Measurements from ENCODE around the gene CMIP. TPM values are rescaled to one million over a fixed set of nuclear protein-coding genes. Genes with fewer than 3 reads are reported as not detected.

CMIP gene
- total and polyA plus RNA-seq, 10 of the 15 experiments (the other 5 are each of a cell fraction or from before 2014, with no cell fraction given), result 1.2 to 43.2 (median 4.4) TPM

- RAD21 ChIA-PET (ENCODE audit: unreplicated experiment), result no interaction called here
- H3K4me3 ChIP-seq, result no peak overlapping the region
- H3K79me2 ChIP-seq (ENCODE audit: control insufficient read depth, insufficient read depth, low read length), result no peaks in the 10 kb centered on the region
- in situ Hi-C loops (cut with MboI) (no loop called here), intact Hi-C loops (cut with micrococcal nuclease; ENCODE audit: unreplicated experiment) (no loop called here)
- H2AFZ ChIP-seq (ENCODE audit: control insufficient read depth, low read depth, low read length), result no peak overlapping the region
- FAIRE-seq, result no peak
- WGBS (ENCODE audit: insufficient coverage, insufficient replicate concordance, low lambda C conversion rate, missing lambda C conversion rate), result 66% methylated on average over 19 of the region's 19 CpGs
- no peak for TF ChIP-seq ZSCAN29 (IDR thresholded peaks at IDR 0.05)
- TF ChIP-seq, protein P1, sequence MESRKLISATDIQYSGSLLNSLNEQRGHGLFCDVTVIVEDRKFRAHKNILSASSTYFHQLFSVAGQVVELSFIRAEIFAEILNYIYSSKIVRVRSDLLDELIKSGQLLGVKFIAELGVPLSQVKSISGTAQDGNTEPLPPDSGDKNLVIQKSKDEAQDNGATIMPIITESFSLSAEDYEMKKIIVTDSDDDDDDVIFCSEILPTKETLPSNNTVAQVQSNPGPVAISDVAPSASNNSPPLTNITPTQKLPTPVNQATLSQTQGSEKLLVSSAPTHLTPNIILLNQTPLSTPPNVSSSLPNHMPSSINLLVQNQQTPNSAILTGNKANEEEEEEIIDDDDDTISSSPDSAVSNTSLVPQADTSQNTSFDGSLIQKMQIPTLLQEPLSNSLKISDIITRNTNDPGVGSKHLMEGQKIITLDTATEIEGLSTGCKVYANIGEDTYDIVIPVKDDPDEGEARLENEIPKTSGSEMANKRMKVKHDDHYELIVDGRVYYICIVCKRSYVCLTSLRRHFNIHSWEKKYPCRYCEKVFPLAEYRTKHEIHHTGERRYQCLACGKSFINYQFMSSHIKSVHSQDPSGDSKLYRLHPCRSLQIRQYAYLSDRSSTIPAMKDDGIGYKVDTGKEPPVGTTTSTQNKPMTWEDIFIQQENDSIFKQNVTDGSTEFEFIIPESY (IDR thresholded peaks at IDR 0.05), result no peak
- TF ChIP-seq TCF3 (IDR thresholded peaks at IDR 0.05; ENCODE audit: borderline replicate concordance, insufficient read depth, low read depth, low read length), result 0 out of 2 replicates have a peak, but pooled peaks have one; percentile 16
- H3K4me2 ChIP-seq (ENCODE audit: control insufficient read depth, insufficient read depth), result 0 out of 2 replicates have a peak overlapping the region, but pooled peaks have one; percentile 47
- ATAC-seq, result no peak
- H3K4me1 ChIP-seq (ENCODE audit: control insufficient read depth, insufficient read depth, low read length), result peaks cover 18% of the 10 kb centered on the region
- no peaks in the 10 kb centered on the region for H3K9me3 ChIP-seq (replicated peaks; ENCODE audit: control insufficient read depth, insufficient read depth, low read length)
- no TSS peak for BruUV-seq (replicated peaks)
- CTCF ChIA-PET, result no interaction called here
- no peak overlapping the region for H3K9ac ChIP-seq (ENCODE audit: control insufficient read depth, insufficient read depth, low read length)
- peaks cover 10 to 14% of the 10 kb centered on the region in 2 experiments; a peak in 3 of 4 replicates for H3K36me3 ChIP-seq (ENCODE audit: control insufficient read depth in 2 of 2, insufficient read depth in 2 of 2, low read length in 1 of 2)
- H4K20me1 ChIP-seq (ENCODE audit: control insufficient read depth, insufficient read depth), result no peaks in the 10 kb centered on the region
- DNase-seq (ENCODE audit: low read depth, low spot score), result no peak
- POLR2A ChIA-PET, result interaction anchor here (0.6 kb wide), 1 partner anchor 129 kb away, joined by 3 read pairs; no protein-coding TSS in a partner anchor
- no peaks in the 10 kb centered on the region for H3K27me3 ChIP-seq (replicated peaks in 1 of 2; ENCODE audit: control insufficient read depth in 2 of 2, insufficient read depth in 2 of 2, low read length in 1 of 2)
- peak overlapping the region; percentile 50; the same call in 1 of the 2 replicates for H3K27ac ChIP-seq (ENCODE audit: control insufficient read depth, insufficient read depth)
- SMC1A ChIA-PET (ENCODE audit: uncharacterized antibody, unreplicated experiment), result no interaction called here
These were observed 207.4 kb downstream of the CMIP start for GRCh38 chr16:81651758-81652718.

Measured in GM12878 (cell line).